ENCODE measurements around the gene POLN.
A peak's percentile ranks its signal among the peaks of the same experiment; 100 is the strongest.

The POLN gene

DNA sequence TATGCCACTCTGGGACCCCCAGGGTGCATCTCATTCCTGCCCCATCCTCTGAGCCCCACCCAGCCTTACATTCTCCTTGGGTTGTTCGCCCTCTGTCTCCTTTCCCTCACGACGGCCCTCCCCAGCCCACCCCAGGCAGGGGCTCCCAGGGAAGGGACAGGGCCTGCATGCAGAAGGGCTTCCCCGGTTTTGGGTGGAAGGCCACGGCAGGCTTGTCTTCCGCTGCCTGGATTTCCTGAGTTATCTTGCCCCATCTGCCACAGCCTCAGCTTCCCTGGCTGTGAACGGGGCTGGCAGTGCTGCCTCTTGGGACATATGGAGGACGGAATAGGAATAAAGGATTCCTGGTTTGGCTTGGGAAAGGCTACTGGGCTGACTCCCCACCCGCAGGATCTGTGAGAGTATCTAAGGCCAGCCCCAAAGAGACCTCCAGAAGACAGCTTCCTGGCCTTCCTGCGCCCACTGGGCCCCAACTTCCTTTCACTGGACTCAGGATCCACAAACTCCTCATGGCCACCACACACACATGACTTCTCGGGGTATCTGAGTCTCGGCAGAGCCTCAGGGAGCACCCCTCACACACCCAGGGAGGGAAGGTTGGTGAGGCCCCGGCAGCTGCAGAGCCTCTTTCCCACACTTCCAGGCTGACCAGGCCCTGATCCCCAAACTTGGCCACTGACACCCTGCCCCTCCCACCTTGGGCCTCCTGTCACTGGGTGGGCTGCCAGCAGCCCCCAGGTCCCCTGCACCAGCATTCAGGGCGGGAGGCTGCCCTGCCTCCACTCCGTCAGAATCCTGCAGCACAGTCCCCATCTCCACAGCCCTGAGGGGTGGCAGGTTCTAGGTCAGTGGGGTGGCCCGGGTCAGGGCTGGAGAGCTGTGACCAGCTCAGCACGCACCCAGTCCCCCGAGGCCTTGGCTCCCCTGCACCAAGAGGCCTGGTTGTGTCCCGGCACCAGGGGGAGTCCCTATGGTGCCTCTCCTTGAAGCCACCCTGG, 23.5 kb upstream of the POLN start:
- no peaks in the 10 kb centered on the region for H3K36me3 ChIP-seq (ENCODE audit: control insufficient read depth, insufficient read depth, low read length)
- H3K9ac ChIP-seq (ENCODE audit: low read length), result no peak overlapping the region
- peaks cover 18% of the 10 kb centered on the region for H3K4me1 ChIP-seq (ENCODE audit: control insufficient read depth, insufficient read depth, low read length)
- no peaks in the 10 kb centered on the region for H3K27me3 ChIP-seq (ENCODE audit: control insufficient read depth, insufficient read depth, low read length)
- peak overlapping the region; percentile 76 for H3K27ac ChIP-seq (ENCODE audit: low read depth, low read length)
- H3K4me3 ChIP-seq (ENCODE audit: low read length), result no peak overlapping the region

DNA sequence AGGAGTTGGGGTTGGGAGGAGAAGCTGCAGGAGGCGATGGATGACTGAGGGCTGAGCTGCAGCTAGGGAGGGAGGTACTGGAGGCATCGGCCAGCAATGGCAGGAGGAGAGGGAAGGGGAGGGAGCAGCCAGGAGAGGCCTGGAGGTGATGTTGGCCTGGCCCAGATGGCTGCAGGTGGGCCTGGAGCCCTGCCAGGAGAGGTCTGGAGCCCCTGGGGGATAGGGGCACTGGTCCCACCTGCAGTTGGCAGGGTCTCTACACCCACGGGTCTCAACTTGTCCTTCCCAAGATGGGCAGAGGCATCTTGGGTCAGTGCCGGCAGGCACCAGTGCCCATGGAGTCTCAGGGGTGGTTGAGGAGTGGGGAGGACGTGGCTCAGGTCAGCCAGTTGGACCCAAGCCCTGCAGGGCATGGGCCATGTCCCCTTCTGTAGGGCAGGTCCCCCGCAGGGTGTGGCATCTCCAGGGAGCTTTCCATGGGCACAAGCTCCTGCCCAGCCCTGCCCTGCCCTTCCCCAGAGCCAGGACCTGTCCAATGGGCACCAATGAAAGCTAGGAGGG, 22.6 kb upstream of the POLN start:
- Histone ChIP-seq H3K4me3 (ENCODE audit: low read length) (no peak overlapping the region), H3K4me1 (ENCODE audit: control insufficient read depth, insufficient read depth, low read length) (peaks cover 21% of the 10 kb centered on the region), H3K27me3 (ENCODE audit: control insufficient read depth, insufficient read depth, low read length) (no peaks in the 10 kb centered on the region), H3K9ac (ENCODE audit: low read length) (no peak overlapping the region), H3K36me3 (ENCODE audit: control insufficient read depth, insufficient read depth, low read length) (no peaks in the 10 kb centered on the region), H3K27ac (ENCODE audit: low read depth, low read length) (no peak overlapping the region)

DNA sequence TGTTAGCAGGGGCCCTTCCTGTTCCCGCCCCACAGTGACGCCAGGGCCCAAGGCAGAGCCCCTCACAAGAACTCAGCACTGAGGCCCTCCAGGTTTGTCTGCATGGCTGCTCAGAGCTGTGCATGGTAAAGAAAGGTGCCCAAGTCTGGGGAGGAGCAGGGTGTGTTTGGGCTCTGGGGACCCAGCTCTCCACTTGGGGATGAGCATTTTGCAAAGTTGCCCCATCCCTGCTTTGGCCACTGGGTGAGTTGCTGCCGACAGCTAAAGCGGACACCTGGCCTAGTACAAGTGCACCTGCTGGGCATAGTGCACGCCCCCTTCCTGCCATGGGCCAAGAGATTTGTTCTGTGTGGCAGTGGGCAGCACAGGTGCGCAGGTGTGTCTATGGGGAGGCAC, 22.0 kb upstream of the POLN start:
- Histone ChIP-seq H3K27ac (ENCODE audit: low read depth, low read length) (peak overlapping the region; percentile 96), H3K27me3 (ENCODE audit: control insufficient read depth, insufficient read depth, low read length) (no peaks in the 10 kb centered on the region), H3K4me3 (ENCODE audit: low read length) (no peak overlapping the region), H3K36me3 (ENCODE audit: control insufficient read depth, insufficient read depth, low read length) (no peaks in the 10 kb centered on the region), H3K9ac (ENCODE audit: low read length) (no peak overlapping the region), H3K4me1 (ENCODE audit: control insufficient read depth, insufficient read depth, low read length) (peaks cover 24% of the 10 kb centered on the region)

DNA sequence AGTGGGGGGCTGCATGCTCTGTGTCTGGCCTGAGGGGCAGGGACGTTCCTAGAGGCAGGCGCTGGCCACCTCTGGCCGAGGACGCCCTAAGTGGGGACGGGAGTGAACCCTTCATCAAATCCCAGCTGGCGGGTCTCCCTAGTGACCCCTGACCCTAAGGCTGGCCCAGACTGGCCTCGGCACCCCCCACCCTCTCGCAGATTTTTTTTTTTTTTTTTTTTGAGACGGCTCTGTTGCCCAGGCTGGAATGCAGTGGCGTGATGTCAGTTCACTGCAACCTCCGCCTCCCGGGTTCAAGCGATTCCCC, 21.0 kb upstream of the POLN start:
- H3K27ac ChIP-seq (ENCODE audit: low read depth, low read length), result peak overlapping the region; percentile 96
- H3K4me1 ChIP-seq (ENCODE audit: control insufficient read depth, insufficient read depth, low read length), result peaks cover 32% of the 10 kb centered on the region
- peak overlapping the region; percentile 73 for H3K4me3 ChIP-seq (ENCODE audit: low read length)
- H3K27me3 ChIP-seq (ENCODE audit: control insufficient read depth, insufficient read depth, low read length), result no peaks in the 10 kb centered on the region
- peak overlapping the region; percentile 67 for H3K9ac ChIP-seq (ENCODE audit: low read length)
- no peaks in the 10 kb centered on the region for H3K36me3 ChIP-seq (ENCODE audit: control insufficient read depth, insufficient read depth, low read length)

DNA sequence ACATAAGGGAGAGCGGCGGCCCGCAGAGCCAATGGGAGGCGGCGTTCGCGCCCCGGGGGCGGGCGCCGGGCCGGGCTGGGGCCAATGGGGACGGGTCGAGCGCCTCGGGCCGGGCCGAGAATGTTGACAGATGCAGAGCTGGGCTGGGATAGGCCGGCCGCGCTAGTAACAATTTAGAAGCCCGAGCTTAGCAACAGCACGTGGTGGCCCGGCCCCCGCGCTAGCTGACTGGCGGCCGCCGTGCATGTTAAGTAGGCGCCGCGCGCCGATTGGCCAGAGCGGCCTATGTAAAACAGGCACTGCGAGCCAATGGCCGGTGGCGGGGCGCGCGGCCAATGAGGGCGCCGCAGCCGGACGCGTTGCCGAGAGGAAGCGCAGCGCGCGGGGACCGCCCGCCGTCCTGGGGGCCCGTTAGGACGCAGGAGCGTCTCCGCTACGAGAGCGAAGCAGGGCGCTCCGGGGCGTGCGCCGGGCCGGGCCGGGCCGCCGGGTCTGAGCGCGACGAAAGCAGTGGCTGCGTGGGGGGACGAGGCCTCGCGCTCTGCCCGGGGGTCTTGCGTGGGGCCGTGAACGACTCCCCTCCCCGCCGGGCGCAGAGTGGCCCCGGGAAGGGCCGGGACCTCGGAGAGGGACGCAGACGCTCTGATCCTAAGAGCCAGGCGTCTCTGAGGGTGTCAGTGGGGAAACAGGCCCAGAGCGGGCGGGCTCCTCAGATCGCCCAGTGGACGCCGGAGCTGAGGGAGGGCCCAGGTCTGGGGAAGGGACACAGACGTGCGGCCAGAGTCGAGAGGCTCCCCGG, 20.4 kb upstream of the POLN start:
- H3K4me3 ChIP-seq (ENCODE audit: low read length), result peak overlapping the region; percentile 73
- H3K36me3 ChIP-seq (ENCODE audit: control insufficient read depth, insufficient read depth, low read length), result no peaks in the 10 kb centered on the region
- peak overlapping the region; percentile 96 for H3K27ac ChIP-seq (ENCODE audit: low read depth, low read length)
- no peaks in the 10 kb centered on the region for H3K27me3 ChIP-seq (ENCODE audit: control insufficient read depth, insufficient read depth, low read length)
- H3K9ac ChIP-seq (ENCODE audit: low read length), result peak overlapping the region; percentile 67
- H3K4me1 ChIP-seq (ENCODE audit: control insufficient read depth, insufficient read depth, low read length), result peaks cover 38% of the 10 kb centered on the region

DNA sequence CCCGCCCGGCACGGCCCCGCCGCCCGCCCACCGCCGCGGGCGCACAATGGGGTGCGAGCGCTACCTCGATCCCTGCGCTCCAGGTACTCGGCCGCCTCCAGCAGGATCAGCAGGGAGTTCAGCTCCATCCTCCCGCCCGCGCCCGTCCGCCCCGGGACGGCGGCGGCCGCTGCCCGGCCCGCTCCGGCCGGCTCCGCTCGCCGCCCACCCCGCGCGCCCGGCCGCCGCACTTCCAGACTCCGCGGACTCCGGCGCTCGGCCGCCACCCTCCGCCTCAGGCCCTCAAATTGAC, 19.9 kb upstream of the POLN start, which contains the start of gene MXD4:
Gene MXD4, minus strand, starts transcription at position 257 of the 292 bp plus-strand sequence. Its CDS starts 129 bp downstream, at position 128.
- H3K9ac ChIP-seq (ENCODE audit: low read length), result peak within 1 kb of the TSS; percentile 75
- H3K36me3 ChIP-seq (ENCODE audit: control insufficient read depth, insufficient read depth, low read length), result no peaks in the 10 kb centered on the region
- H3K4me3 ChIP-seq (ENCODE audit: low read length), result peak within 1 kb of the TSS; percentile 85
- peaks cover 41% of the 10 kb centered on the region for H3K4me1 ChIP-seq (ENCODE audit: control insufficient read depth, insufficient read depth, low read length)
- peak within 1 kb of the TSS; percentile 96 for H3K27ac ChIP-seq (ENCODE audit: low read depth, low read length)
- H3K27me3 ChIP-seq (ENCODE audit: control insufficient read depth, insufficient read depth, low read length), result no peaks in the 10 kb centered on the region

DNA sequence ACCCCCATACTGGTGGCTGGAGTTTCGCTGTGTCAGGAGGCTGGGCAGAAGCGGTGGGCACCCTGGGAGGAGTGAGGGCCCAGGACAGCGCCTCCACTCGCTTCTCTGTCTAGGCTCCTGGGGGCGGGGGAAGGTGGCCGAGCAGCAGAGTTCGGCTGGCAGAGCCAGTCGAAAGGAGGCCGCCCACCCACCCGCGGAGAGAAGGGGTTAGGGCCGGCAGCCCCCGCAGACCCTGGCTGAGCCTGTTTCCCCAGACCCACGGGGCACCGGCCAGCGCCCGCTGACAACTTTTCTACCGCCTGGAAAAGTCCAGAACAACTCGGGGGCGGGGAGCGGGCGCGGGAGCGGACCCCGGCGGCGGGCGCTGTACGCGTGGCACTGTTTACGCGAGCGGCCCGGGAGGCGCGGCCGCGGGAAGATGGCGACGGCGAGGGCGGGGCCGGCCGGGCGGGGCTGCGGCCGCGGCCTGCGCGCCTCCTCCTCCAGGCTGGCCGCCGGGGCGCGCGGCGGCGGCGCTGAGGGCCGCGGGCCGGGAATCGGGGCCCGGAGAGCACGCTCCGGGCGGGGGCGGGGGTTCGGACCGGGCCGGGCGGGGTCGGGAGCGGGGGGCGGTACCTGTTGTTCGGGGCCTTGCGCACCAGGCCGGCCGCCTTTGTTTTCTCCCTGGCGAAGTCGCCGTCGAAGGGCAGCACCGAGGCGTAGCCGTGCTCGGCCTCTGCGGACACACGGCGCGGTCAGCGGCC, 19.4 kb upstream of the POLN start:
- peak overlapping the region; percentile 75 for H3K9ac ChIP-seq (ENCODE audit: low read length)
- H3K36me3 ChIP-seq (ENCODE audit: control insufficient read depth, insufficient read depth, low read length), result no peaks in the 10 kb centered on the region
- H3K4me1 ChIP-seq (ENCODE audit: control insufficient read depth, insufficient read depth, low read length), result peaks cover 41% of the 10 kb centered on the region
- H3K27ac ChIP-seq (ENCODE audit: low read depth, low read length), result peak overlapping the region; percentile 87
- H3K27me3 ChIP-seq (ENCODE audit: control insufficient read depth, insufficient read depth, low read length), result no peaks in the 10 kb centered on the region
- H3K4me3 ChIP-seq (ENCODE audit: low read length), result peak overlapping the region; percentile 85

DNA sequence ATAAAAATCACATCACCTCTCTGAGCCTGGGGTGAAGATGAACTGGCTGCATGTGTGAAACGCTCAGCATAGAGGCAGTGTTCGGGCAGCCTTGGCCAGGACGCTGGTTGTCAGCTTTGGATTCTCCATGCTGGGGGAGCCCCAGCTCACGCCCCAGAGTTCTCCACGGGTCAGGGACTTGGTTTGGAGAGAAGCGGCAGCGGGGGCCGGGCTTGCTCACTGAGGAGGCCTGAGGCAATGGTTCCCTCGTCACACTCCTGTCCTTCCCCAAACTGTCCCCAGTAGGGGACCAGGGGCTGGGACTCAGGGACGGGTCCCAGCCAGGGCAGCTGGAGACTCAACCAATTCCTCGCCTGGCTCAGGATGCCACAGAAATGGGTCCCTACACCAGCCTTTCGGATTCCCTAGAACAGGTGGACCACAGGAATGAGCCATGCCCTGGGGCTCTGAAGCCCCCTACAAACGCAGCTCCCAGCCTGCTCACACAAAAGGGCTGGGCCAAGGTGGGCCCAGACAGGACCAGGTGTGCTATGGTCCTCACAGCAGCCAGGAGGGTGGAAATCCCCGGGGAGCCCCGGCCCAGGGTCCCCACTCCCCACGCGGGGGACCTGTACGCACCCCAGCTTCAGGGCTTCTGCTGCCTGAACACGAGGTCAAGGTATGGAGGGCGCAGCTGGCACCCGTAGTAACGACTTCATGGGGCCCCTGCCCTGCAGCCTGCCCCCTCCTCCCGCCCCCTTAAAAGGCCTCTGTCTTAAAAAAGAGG, 18.6 kb upstream of the POLN start:
- H3K4me1 ChIP-seq (ENCODE audit: control insufficient read depth, insufficient read depth, low read length), result peaks cover 40% of the 10 kb centered on the region
- H3K4me3 ChIP-seq (ENCODE audit: low read length), result peak overlapping the region; percentile 83
- no peaks in the 10 kb centered on the region for H3K36me3 ChIP-seq (ENCODE audit: control insufficient read depth, insufficient read depth, low read length)
- peak overlapping the region; percentile 76 for H3K27ac ChIP-seq (ENCODE audit: low read depth, low read length)
- peak overlapping the region; percentile 75 for H3K9ac ChIP-seq (ENCODE audit: low read length)
- no peaks in the 10 kb centered on the region for H3K27me3 ChIP-seq (ENCODE audit: control insufficient read depth, insufficient read depth, low read length)

DNA sequence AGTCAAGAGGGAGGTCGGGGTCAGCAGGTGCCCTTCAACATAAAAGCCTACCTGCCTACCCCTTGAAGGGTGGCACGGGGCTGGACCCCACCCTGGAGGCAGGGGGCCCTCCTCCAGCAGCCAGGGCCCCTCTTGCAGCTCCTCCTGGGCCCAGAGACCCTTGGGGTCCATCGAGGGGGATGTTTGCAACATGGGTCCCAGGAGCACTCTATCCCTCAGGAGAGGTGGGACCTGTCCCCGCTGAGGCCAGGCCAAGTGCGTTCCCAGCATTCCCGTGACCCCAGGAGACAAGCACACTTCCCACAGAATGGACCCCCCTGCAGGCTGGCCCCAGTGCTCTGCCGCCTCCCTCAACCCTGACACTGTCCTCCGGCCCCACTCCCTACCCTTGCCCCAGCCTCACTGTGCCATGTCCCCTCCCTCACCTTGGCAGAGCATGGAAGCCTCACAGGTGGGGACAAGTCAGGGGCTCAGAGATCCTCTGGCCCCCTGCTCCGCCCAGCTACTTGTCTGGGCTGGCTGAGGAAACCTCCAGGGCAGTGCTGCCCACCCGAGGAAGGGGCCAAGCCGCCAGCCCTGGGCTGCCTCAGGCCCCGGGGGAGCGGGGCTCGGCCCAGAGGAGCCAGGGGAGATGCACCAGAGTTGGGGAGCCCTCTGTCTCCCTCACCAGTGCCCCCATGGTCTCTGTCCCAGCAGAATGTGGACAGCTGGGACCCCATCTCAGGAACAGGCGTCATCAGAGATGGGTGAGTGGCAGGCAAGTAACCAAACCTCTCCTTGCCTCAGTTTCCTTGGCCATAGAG, 17.8 kb upstream of the POLN start:
- no peaks in the 10 kb centered on the region for H3K27me3 ChIP-seq (ENCODE audit: control insufficient read depth, insufficient read depth, low read length)
- H3K4me3 ChIP-seq (ENCODE audit: low read length), result peak overlapping the region; percentile 83
- peaks cover 3% of the 10 kb centered on the region for H3K36me3 ChIP-seq (ENCODE audit: control insufficient read depth, insufficient read depth, low read length)
- H3K9ac ChIP-seq (ENCODE audit: low read length), result no peak overlapping the region
- H3K27ac ChIP-seq (ENCODE audit: low read depth, low read length), result no peak overlapping the region
- peaks cover 39% of the 10 kb centered on the region for H3K4me1 ChIP-seq (ENCODE audit: control insufficient read depth, insufficient read depth, low read length)

DNA sequence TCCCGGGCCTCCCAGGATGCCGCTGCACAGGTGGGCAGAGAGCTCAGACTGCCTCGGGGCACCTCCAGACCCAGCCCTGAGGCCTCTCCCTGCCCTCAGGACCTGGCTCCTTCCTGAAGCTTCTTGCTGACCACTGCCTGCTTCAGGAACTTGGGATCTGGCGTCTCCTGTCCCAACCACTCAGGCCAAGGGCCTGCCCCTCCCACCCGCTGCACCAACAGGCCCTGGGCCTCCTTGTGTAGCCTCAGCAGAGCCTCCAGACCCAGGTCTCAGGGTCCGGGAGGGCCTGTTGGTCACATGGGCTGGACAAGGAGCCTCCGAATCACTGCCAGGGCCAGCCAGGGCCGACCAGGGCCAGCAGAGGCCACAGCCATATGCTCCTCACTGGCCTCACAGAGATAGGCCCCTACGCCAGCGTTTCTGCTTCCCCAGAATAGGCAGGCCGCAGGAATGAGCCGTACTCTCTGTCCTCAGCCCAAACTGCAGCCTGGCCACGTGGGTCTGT, 17.2 kb upstream of the POLN start:
- Histone ChIP-seq H3K27me3 (ENCODE audit: control insufficient read depth, insufficient read depth, low read length) (no peaks in the 10 kb centered on the region), H3K27ac (ENCODE audit: low read depth, low read length) (peak overlapping the region; percentile 15), H3K4me3 (ENCODE audit: low read length) (no peak overlapping the region), H3K9ac (ENCODE audit: low read length) (no peak overlapping the region), H3K36me3 (ENCODE audit: control insufficient read depth, insufficient read depth, low read length) (peaks cover 4% of the 10 kb centered on the region), H3K4me1 (ENCODE audit: control insufficient read depth, insufficient read depth, low read length) (peaks cover 39% of the 10 kb centered on the region)
